ENCODE measurements around the gene LNP1. TPM values are rescaled to one million over a fixed set of nuclear protein-coding genes. Genes with fewer than 3 reads are reported as not detected.
A peak's percentile ranks its signal among the peaks of the same experiment; 100 is the strongest.

Gene LNP1
- total and polyA plus RNA-seq, 9 of the 15 experiments (the other 6 are each of a cell fraction or from before 2014, with no cell fraction given), result 1.9 to 5.2 (median 4.5) TPM

GRCh38 chr3:100492059-100493006 lies 91.0 kb downstream of the LNP1 start, which contains the start of gene TMEM45A (continued):
- TF ChIP-seq JUND (IDR thresholded peaks at IDR 0.05; ENCODE audit: borderline replicate concordance, low read depth, low read length) (no peak), JUND (tag; IDR thresholded peaks at IDR 0.05; ENCODE audit: borderline replicate concordance, low read depth, low read length) (0 out of 3 replicates have a peak, but pooled peaks have one; percentile 36), CHD2 (IDR thresholded peaks at IDR 0.05; ENCODE audit: low read depth, low read length) (peak; percentile 85), ZNF512 (tag; IDR thresholded peaks at IDR 0.05) (no peak), MTA1 (IDR thresholded peaks at IDR 0.05; ENCODE audit: borderline replicate concordance) (no peak), ZNF277 (CRISPR knock-in tag; IDR thresholded peaks at IDR 0.05; ENCODE audit: borderline replicate concordance) (no peak), NRF1 (conservative IDR thresholded peaks at IDR 0.05 in 1 of 2, IDR thresholded peaks at IDR 0.05 in 1 of 2) (peak; percentile 87 to 89), RBM25 (IDR thresholded peaks at IDR 0.05; ENCODE audit: low read depth, low read length, severe bottlenecking) (peak; percentile 100), POLR2G (IDR thresholded peaks at IDR 0.05; ENCODE audit: low read depth, low read length) (peak; percentile 81), ZNF449 (CRISPR knock-in tag; IDR thresholded peaks at IDR 0.05) (no peak), HDAC2 (IDR thresholded peaks at IDR 0.05) (peak; percentile 48; the same call in 1 of the 2 replicates), FOS (IDR thresholded peaks at IDR 0.05; ENCODE audit: extremely low read depth, insufficient read length) (peak; percentile 97), SP1 (CRISPR knock-in tag; IDR thresholded peaks at IDR 0.05) (0 out of 2 replicates have a peak, but pooled peaks have one; percentile 41), KDM5B (IDR thresholded peaks at IDR 0.05; ENCODE audit: insufficient replicate concordance, low read depth, low read length) (peak; percentile 59), ASH1L (IDR thresholded peaks at IDR 0.05; ENCODE audit: borderline replicate concordance, low read depth, partially characterized antibody) (peak; percentile 92), ZNF384 (IDR thresholded peaks at IDR 0.05; ENCODE audit: low read depth, low read length) (no peak), SPI1 (IDR thresholded peaks at IDR 0.05; ENCODE audit: borderline replicate concordance, low read depth, low read length) (peak; percentile 72; the same call in 1 of the 2 replicates), PHF8 (IDR thresholded peaks at IDR 0.05; ENCODE audit: borderline replicate concordance, low read length) (peak; percentile 60; the same call in 1 of the 2 replicates), RBFOX2 (IDR thresholded peaks at IDR 0.05; ENCODE audit: low read depth, low read length) (peak; percentile 77), SMAD2 (IDR thresholded peaks at IDR 0.05; ENCODE audit: low read depth, low read length) (no peak)

Data from K562 (cell line).